CD1c-positive myeloid dendritic cell (primary cell): ENCODE data around the gene NR2F2.

Experiments used
- DNase-seq: peaks from one replicate; pipeline ENCODE4 v3.0.0-alpha.2; 2016; ENCODE audit errors: extremely low spot score

NR2F2 gene

DNA sequence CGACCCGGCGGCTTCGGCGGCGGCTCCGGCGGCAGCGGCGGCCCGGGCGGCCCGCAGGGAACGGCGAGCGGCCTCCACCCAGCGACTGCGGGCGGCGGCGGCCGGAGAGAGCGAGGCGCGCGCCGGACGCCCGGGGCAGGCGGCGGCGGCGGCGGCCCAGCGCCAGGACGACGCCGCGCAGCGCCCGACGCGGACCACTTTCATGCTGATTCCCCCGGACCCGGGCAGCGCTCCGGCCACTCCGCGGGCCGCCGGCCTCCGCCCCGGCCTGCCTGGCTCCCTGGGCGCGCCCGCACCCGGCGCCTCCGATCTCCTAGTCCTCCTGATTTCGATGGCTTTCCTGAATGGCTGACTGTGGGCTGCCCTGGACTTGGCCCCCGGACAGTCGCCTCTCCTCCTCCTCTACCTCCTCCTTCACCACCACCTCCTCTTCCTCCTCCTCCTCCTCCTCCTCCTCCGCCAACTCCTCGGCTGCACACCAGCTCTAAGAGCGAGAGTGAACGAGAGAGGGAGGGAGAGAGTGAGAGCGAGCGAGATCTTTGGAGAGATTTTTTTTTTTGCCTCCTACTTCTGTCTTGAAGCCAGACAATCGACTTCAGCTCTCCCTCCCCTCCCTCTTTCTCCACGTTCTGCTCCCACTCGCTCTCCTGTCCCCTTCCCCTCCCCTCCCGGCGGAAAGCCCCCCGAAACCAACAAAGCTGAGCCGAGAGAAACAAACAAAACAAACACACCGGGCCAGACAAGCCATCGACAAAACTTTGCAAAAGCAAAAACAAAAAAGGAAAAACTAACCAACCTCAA lies 844 bp downstream of the NR2F2 start:
- DNase-seq, result no peak

DNA sequence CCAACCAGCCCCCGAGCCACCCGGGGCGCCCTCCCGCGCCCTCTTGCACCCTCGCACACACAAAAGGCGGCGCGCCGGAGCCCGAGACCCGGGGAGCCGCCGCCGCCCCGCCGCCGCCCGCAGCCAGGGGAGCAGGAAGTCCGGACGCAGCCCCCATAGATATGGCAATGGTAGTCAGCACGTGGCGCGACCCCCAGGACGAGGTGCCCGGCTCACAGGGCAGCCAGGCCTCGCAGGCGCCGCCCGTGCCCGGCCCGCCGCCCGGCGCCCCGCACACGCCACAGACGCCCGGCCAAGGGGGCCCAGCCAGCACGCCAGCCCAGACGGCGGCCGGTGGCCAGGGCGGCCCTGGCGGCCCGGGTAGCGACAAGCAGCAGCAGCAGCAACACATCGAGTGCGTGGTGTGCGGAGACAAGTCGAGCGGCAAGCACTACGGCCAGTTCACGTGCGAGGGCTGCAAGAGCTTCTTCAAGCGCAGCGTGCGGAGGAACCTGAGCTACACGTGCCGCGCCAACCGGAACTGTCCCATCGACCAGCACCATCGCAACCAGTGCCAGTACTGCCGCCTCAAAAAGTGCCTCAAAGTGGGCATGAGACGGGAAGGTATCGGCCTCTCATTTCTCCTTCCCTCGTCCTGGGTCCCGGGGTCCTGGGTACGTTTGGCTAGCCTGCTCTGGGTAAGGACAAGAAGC lies 1.6 kb downstream of the NR2F2 start:
- DNase-seq, result no peak

DNA sequence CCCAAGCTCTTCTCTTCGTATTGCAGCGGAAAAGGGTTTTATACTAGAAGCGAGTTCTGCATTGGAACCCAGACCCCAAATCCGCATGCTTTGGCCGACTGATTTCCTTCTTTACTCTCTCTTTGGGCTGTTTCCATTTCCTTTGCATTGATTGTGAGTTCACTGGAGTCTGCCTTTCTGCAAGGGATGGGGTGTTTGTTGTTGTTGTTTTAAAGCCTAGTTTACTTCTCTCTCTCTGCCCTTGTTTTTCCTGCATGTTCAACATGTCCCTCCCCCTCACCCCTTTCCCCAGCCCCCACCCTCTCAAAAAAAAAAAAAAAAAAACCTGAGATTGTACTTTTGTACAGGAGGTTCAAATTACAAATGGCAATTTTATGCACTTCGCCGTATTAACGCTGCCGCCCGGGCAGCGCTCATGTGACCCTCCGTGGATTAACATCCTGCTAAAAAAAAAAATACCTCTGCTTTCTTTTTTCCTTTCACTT lies 2.2 kb downstream of the NR2F2 start:
- DNase-seq, result no peak

DNA sequence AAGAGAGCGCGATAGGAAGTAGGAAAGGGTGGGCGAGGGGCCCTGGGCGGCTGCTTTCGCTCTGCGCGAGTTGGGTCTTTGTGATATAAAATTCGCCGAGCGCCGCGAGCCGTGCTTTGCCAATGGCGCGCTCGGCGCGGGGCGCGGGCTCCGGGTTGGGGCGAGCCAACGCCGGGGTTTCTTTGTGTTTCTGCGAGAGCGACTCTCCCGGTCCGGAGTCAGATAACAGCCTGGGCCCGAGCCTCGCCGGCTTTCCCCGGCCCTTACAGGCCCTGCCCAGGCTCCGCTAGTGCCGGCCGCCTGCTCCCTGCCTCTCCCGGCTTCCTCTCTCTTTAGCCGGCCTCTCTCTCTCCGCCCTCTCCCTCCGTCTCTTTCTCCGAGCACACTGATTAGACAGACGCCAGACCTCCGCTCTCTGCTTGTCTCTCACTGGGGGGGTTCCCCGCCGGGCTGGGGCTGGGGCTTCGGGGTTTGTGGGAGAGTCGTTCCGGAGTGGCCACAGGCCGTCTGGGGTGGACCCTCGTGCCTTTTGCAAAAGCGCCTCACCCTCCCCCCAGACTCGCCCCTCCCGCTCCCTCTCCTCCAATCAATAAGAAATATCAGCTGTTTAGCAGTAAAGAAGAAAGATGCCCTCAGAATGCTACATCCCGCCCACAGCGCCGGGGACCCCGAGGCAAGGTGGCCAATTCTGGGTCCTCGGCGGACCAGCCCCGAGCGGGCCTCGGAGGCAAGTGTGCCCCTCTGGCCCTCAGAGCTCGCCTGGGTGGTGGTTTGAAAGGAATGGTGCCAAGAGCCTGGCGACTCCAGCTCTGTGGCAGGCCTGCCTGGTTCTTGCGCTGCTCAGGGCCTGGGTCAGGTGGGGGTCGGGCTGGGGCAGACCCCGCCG lies 2.9 kb downstream of the NR2F2 start:
- DNase-seq, result no peak

DNA sequence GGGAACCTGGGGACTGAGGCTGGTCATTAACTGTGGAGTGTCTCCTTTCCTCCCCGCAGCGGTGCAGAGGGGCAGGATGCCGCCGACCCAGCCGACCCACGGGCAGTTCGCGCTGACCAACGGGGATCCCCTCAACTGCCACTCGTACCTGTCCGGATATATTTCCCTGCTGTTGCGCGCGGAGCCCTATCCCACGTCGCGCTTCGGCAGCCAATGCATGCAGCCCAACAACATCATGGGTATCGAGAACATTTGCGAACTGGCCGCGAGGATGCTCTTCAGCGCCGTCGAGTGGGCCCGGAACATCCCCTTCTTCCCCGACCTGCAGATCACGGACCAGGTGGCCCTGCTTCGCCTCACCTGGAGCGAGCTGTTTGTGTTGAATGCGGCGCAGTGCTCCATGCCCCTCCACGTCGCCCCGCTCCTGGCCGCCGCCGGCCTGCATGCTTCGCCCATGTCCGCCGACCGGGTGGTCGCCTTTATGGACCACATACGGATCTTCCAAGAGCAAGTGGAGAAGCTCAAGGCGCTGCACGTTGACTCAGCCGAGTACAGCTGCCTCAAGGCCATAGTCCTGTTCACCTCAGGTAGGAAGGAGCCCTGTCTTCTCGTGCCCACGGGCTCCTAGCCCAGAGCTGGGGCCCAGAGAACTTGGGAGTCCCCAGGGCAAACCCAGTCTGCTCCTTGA lies 3.7 kb downstream of the NR2F2 start:
- no peak for DNase-seq

DNA sequence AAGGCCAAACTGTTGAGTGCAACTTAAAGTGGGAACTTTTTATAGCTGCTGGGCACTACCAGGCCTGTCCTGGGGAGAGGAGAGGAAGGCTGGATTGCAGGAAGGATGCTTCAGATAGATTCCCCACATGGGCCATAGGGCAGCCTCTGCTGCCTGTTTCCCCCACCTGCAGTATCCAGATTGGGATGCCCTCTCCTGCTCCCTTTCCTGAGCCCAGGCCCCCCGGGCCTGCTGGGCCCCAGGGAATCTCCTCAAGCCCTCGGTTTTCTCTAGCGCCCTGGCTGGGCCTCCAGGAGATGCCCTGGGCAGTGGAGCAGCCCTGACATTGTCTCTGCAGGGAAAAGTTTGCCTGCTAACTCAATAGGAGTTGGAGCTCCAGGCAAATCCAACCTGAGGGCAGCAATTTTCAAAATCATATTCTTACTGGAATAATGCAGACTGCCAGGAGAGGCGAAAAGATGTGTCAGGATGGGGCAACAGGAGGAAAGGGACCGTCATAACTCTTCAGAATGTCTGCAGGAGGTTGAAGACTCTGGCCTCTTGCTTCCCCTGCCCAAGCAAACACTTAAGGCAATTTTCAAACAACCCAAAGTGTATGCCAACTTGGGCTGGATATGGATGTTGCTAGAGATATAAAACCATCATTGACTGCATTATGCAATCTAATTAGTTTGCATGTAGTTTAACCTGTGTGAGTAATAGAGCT lies 4.4 kb downstream of the NR2F2 start:
- no peak for DNase-seq

DNA sequence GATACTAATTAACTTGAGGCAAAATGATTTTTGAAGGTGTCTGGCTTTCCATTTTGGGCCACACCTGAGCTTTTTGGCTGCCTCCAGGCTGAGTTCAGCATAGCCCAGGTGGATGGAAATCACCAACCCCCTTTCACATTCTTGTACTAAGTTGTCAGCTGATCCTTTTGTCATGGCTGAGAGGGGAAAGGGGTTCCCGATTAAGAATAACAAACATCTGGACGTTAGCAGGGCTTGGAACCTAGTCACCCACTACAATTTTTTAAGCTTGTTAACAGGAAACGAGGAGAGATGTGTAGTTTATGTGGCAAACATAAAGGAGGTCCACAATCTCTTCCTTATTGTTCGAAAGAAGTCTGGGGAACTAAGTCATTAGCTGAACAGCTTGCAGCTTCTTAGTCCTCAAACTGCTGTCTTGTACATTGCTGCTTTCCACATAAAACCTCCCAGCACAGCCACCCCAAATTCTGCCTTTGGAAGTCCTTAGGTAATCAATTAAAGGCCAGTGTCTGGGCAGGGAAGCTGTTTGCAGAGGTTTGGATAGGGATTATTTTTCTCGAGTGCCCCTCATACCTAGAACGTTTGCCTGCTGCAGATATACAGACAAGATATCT lies 5.0 kb downstream of the NR2F2 start:
- no peak for DNase-seq

DNA sequence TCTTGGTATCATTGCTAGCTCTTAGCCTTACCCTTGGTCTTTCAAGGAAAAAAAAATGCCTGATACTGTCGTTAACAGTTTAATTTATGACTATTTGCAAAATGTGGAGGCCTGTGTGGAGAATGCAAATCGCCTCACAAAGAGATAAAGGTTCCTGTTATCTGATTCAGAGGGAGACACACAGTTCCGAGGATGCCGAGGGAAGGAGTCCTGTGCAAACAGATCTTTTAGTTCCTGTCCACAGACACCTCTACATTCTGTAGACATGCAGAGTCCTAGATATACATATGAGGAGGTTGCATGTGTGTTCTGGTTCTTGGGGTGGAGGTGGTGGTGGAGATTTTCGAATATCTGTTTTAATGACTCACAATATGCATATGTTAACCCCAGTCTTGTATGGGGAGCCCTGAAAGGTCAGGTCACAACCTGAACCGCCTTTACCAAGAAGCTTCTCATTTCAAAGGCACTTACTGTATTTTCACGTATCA lies 5.7 kb downstream of the NR2F2 start:
- DNase-seq, result no peak

DNA sequence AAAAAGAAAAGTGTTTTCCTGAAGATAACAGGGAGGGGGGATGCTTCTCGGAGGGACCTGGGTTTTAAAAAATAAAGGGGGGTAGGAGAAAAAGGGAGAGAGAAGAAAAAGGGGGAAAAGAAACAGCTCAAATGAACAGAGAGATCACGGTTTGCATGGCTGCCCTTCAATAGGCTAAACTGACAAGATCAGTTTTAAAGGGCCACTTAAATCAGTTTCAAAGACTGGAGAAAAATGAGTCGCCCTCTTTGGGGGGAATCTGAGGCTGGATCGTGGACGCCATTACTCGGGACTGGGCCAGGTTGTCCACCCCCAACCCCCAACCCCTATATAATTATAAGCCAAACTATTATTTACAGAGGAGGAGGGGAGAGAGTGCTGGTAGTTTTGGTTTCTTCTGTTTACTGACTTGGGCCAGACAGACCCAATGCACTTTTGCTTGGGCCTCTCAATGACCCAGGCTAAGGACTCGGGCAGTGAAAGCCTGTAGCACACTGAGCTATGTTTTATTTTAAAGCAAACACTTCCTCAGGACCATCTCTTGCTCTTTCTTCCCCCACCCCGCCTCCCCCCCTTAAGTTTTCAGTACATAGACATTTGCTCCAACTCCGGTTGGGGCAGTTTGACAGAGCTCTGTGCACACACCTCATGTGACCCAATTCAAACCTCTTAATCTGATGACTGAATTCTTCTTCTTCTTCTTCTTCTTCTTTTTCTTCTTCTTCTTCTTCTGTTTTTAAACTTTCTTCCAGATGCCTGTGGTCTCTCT lies 6.3 kb downstream of the NR2F2 start:
- DNase-seq, result no peak

DNA sequence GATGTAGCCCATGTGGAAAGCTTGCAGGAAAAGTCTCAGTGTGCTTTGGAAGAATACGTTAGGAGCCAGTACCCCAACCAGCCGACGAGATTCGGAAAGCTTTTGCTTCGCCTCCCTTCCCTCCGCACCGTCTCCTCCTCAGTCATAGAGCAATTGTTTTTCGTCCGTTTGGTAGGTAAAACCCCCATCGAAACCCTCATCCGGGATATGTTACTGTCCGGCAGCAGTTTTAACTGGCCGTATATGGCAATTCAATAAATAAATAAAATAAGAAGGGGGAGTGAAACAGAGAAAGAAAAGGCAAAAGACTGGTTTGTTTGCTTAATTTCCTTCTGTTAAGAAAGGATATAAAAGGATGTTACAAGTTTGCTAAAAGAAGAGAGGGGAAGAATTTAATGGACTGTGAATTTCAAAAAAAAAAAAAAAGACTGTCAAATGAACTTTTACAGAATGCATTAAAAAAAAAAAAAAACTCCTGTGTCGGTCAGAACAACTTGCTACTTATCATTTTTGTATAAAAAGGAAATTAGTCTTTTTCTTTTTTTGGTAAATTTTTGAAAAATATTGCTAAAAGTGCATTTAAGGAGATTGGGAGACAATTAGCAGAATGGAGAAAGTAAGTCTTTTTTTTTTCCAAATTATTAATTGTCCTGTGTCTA lies 7.0 kb downstream of the NR2F2 start:
- no peak for DNase-seq

DNA sequence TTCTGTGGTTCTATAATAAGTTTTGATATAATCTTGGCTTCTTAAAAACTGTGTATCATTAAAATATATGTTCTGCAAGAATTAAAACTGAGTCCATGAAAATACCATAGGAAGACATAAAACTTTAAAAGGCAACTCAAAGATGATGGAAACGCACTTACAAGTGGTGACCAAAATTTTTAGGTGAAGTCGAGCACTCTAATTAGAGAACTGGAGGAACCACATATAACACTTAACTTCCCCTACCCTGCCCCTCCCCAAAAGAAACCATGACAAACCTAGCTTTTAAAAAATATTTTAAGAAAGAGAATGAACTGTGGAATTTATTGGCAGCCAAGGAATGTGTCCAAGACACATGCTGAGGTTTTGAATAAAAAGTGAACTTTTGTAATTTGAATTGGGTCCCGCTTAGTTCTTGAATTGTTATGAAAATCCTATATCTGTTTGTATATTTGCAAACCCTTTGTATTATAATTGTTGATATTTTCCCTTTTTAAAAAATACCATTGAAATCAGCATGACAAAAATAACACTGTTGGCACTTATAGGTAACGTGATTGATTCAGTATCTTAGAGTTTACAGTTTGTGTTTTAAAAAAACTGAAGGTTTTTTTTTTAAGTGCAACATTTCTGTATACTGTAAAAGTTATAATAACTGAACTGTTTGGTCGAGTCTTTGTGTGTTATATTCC lies 7.7 kb downstream of the NR2F2 start:
- no peak for DNase-seq

DNA sequence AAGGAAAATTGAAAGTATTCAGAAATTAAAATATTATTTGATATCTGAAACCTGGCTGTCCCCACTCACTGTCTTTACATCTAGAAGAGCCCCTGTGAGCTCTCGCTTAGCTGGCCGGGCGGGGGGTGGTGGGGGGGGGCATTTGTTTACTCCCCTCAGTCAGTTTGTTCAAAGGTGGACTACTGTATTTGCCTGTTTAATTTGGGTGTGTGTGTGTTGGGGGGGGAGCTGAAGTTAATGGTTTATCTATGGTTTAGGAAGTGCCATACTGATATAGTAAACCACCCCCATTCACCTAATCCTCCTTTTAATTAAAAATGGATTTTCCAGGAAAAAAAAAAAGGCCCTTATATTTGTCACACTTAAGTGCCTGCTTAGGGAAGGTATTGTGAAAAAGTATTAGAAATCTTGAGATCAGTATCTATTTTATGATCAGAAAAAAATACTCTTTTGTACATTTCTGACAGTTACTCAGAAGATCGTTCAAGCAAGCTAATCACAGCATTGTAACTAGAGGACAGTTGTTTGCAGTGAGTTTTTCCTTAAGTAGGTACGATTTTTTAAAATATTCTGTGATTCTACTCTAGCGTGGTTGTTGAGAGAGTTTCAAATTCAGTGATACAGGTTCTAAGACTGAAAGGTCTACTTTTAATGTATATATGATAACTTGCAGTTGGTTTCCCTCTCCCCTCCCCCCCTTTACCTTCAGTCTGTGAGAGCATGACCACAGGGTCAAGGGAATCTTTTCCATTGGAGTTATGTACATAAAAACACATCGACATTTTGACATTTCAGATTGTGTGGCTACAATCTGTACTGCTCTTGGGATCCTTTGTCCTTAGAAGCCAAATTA lies 8.5 kb downstream of the NR2F2 start:
- no peak for DNase-seq

DNA sequence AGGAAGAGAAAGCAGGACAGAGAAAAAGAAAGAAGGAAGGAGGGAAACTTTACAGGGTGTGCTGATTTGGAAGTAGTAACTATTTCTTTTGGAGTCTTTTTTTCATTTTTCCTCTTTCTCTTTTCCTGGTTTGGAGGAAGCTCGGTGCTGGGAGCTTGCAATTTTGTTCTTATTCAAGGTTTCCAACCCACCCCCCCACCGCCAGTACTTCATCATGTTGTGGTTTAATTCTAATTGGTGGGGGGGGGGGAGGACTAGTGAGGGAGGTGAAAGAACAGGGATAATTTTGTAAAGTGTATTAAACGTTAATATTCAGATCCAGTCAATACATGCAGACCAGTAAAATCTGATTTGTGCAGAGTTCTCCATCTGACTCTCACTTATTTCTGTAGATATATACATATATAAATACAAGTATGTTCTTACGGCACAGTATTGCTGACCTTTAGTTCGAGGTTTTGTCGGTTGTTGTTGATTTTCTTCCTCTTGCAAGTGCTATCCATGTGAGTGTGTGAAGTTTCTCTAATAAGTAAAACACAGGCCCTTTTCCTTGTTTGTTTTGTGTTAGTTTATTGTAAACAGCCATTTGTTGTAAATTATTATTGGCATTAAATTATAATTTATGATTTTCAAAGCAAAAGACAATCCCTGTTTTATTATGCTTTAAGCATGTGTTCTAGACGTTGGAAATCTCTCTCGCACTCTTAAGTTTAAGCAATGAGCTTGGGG lies 9.3 kb downstream of the NR2F2 start:
- no peak for DNase-seq

DNA sequence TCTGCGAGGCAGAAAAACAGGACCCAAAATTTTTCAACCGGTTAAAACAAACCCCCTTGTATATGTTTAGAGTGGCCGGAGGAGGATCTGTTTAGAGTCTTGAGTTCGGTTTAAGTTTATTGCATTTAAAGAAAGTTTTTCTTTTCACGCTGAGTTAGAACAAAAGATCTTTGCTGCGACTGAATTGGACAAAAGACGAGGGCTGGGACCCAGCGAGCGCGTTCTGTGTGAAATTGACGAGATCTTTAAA lies 9.8 kb downstream of the NR2F2 start:
- DNase-seq, result no peak

DNA sequence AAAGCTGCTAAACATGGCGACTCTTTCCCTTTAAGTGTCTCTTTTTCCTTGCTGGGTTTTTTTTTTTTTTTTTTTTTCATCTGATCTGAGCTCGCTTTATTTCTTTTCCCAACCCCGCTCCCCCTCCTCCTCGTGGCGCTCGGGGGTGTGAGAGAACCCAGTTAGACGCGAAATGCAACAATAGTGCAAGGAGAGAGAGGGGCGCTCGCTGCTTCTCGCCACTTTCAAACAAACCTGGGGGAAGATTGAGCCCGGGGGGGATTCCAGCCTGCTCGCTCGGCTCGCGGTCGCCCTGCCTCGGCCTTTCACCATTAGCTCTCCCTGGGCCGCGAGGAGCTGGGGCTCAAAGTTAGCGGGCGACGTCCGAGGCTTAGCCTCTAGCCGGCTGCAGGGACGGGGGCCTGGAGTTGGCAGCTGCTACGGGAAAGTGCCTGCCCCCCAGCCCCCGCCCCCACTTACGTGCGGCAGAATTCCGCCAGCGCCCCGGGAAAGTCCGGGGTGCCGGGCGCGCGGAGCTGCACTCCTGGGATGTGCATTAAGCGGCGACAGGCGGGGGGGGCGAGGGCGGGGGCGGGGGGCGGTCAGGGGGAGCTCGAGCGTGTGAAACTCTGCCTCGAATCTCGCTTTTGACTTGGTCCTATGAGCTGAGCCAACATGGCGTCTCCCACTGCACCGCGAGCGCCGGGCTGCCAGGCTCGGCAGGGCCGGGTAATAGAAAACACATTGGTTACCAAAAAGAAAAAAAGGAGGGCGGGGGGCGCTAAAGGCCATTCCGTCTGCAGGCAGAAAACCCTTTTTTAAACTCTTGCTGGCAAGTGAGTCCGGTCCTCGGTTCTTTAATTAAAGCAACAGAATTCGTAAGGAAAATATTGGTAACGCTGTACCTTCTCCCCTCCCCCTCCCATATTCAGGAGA lies 10.4 kb downstream of the NR2F2 start:
- no peak for DNase-seq
